D721Med (cell line): ENCODE data around the gene CMIP.

Experiments used
- DNase-seq: peaks from one replicate; pipeline ENCODE4 v3.0.0; 2011; ENCODE audit warnings: low spot score; ENCODE audit not compliant: insufficient read length
- FAIRE-seq: peaks from 2 replicates; lab custom pipeline; 2011; peaks lifted over from hg19 to GRCh38; lab: Jason Lieb, UNC
- CTCF ChIP-seq: IDR thresholded peaks from 2 replicates; pipeline ENCODE4 v1.5.1; 2012; ENCODE audit warnings: mild to moderate bottlenecking, control low read depth; ENCODE audit not compliant: insufficient read depth; ENCODE audit errors: missing control alignments

Gene CMIP

GRCh38 chr16:81587626-81588160 is 143.1 kb downstream of the CMIP start:
- FAIRE-seq = no peak
- DNase-seq = no peak
- TF ChIP-seq CTCF = no peak

- FAIRE-seq (no peak), DNase-seq (no peak)
- no peak for TF ChIP-seq CTCF
Measured at GRCh38 chr16:81588326-81589081, 143.9 kb downstream of the CMIP start.

GRCh38 chr16:81589975-81590650 is 145.5 kb downstream of the CMIP start:
- TF ChIP-seq CTCF = no peak
- DNase-seq = no peak
- FAIRE-seq = no peak

- no peak for FAIRE-seq
- TF ChIP-seq CTCF = no peak
- DNase-seq = no peak
Measured at GRCh38 chr16:81590714-81591544, 146.3 kb downstream of the CMIP start.

- DNase-seq = no peak
- no peak for FAIRE-seq
- no peak for TF ChIP-seq CTCF
Measured at GRCh38 chr16:81591545-81591870, 146.9 kb downstream of the CMIP start.

- FAIRE-seq (no peak), DNase-seq (no peak)
- no peak for TF ChIP-seq CTCF
Measured at GRCh38 chr16:81592353-81592866, 147.8 kb downstream of the CMIP start.
